ENCODE measurements around the gene BTC.
"Not testable (repeated sequence)": the region's sequence is repeated elsewhere in the genome, so short reads cannot be mapped to it uniquely, and the experiment has no call there.

BTC gene, protein sequence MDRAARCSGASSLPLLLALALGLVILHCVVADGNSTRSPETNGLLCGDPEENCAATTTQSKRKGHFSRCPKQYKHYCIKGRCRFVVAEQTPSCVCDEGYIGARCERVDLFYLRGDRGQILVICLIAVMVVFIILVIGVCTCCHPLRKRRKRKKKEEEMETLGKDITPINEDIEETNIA

DNA sequence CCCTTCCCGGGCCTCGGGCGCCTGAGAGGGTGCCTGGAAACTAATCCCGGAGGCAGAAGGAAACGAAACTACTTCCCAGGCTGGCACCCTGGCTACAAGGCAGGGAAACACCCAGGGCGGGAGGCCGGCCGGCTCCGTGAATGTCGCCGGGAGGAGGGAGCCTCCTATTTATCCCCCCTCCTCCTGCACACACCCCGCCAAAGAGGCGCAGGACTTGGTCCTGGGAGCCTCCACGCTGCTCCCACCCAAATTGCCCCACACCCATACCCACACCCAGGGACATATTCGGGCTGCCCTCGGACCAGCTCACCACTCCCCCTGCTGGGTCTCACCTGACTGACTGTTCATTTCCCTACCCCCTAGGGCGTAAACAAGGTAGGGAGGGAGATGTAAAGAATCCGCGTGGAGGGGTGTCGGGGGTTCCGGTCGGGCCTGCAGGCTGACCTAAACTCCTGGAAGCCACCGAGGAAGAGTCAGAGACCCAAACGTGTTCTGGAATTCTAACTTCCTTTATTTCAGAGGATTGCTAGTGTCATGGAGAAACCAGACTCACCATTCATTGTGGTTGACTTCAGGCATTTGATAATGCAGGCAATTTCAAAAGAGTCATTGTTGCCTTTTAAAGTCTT lies at the start of gene BTC:
Gene BTC (minus strand): TSS at position 142 of the 629 bp plus-strand sequence. CDS start 198 bp downstream, outside the sequence.
- no peak for FAIRE-seq

DNA sequence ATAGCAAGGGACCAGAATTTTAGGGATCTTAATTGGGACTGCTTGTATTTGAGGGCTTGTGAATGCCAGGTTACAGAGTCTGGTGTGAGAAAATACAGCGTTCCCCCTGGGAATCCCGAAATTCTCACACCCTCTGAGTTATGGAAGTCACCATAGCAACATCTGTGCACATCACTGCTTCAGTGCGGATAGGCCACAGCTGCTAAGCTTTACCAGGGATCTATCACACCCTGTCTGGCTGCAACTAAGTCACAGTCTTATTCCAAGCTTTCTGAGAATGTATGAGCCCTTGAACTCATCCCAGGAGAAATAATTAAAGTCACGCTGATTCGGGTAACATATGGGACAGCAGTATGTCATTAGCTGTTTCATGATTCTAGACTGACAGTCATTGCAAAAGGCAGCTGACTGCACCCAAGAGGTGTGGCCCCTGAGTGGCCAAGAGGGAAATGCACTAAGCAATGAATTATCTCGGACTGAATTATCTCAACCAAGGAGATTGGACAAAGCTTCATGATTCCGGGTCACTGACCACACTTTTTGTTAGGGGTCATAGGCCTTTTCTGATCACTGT lies 46.7 kb upstream of the BTC start:
- no peak for FAIRE-seq

DNA sequence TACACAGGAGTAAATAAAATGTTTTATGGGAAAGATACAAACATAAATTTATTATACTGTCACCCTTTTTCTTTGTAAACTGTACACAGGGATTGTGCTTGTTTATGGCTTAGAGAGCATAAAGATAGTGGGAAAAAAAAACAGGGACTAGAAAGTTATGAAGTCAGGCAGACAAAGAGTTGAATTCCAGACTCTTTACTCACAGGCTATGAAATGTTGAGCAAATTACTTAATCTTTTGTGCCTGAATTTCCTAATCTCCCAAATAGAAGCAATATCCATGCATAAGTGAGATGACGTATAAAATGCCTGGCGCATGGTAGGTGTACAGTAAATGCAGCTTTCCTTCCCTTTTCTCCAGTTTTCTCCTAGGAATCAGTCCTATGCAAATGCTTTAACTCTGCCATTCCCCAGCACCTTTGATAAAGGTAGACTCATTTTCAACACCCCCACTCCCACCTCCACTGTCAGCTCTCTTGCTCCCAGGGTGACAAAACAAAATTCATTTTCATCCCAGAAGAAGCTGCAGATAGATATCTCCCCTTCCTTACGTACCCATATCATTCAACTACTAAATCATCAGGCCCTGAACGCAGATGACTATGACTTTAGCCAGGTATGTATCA lies 44.5 kb upstream of the BTC start:
- FAIRE-seq: no peak

DNA sequence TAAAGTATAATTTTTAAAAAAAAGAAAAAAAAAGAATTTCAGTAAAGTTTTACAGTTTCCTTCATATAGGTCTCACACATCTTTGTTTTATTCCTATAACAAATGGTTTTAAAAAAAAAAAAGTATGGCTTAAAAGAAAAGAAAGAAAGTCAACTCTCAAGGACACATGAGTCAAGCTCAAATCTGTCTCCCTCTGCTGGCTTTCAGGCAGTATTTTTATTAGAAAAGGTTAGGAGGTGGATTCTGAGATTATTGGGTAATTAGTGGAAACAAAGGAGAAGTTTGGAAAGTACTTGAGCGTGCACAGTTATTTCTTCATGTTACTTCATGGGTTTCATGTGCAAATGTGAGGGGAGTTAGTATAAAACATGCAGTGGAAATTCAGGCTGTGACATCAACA lies 36.6 kb upstream of the BTC start:
- FAIRE-seq: no peak

DNA sequence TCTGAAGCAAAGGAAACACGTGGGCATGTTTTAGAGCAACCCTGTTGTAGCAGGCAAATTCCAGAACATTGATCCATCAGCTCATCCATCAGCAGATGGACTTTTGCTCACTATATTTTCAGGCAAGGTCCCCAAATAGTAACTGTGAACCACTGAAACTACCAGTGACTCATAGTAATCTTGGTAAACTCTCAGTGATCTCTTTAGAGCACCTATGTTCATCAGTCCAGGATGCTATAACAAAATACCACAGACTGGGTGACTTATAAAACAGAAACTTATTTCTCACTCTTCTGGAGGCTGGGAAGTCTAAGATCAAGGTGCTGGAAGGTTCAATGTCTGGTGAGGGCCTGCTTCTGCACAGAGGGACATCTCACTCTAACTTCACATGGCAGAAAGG lies 28.9 kb upstream of the BTC start:
- no peak for FAIRE-seq

DNA sequence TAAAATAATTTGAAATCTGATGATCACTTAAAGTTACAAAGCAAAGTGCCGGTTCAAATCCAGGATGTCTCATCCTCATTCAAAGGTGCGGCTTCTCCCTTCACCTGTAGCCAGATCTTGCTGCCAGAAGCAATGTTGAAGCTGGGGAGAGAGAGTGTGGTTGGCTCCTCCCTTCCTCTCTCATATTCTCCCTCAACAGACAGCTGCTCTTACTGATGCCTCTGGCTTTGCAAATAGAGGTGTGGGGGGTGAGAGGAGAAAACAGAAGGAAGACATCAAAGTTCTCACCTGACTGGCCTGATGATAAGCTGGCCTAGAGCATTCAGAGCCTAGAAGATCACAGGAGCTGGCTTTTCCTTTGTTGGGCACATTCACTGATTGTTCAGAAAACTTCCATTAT lies 28.3 kb upstream of the BTC start:
- no peak for FAIRE-seq

DNA sequence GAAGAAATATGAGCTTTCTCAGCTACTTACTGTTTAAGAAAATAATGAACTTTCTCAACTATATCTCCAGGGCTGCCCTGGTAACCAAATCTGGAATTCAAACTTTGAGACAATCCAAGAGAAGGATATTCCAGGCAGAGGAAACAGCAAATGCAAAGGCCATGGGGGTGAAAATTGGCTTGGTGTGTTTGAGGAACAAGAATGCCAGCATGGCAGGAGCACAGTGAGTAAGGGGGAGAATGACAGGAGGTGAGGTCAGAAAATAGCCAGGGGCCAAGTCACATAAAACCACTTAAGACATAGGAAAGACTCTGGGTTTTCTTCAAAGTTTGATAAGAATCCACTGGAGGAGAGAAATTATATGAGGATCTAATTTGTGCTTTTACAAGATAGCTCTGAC lies 27.2 kb upstream of the BTC start:
- FAIRE-seq: no peak

DNA sequence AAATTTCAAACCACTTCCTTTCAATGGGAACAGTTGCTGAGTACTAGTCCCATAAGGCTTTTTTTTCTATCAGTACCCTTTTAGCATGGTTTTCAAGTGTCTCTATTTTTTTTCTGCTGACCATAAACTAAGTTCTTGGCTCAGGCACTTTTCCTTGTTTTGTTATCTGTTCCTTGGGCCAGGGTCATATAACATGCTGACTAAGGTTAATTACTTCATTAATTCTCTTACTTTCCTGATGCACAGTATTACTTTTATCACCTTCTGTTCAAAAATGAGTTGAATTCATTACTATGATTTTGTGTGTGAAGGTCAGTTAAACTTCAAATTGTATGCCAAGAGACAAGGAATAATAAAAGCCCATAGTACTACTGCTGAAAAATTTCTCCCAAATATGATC lies 19.7 kb upstream of the BTC start:
- no peak for FAIRE-seq

DNA sequence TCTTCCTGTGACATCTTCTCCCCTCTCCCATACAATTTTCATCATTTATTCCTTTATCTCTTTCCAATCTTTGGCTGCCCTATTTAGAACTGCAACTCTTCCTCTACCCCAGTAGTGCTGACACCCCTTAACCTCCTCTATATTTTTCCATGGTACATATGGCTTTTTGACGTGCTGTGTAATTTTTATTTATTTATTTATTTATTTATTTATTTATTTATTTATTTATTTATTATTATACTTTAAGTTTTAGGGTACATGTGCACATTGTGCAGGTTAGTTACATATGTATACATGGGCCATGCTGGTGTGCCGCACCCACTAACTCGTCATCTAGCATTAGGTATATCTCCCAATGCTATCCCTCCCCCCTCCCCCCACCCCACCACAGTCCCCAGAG lies 17.7 kb upstream of the BTC start:
- not testable (repeated sequence) for FAIRE-seq

DNA sequence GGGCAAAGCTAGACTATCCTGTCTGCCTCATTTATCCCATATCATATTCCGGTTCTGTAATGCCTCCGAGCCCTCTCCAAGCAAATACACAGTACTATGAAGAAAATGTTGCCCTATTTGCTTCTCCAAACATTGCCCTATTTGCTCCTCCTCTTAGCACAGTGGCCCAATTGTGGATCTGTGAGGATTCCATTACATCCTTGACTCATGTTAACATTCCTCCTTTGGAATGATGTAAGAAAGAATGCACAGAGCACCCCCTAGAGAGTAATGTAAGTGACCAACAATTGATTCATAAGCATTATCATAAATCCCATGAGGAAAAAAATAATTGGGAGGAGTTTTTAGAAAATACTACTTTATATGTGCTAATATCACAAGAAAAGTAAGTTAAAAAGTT lies 11.3 kb upstream of the BTC start:
- FAIRE-seq: no peak

DNA sequence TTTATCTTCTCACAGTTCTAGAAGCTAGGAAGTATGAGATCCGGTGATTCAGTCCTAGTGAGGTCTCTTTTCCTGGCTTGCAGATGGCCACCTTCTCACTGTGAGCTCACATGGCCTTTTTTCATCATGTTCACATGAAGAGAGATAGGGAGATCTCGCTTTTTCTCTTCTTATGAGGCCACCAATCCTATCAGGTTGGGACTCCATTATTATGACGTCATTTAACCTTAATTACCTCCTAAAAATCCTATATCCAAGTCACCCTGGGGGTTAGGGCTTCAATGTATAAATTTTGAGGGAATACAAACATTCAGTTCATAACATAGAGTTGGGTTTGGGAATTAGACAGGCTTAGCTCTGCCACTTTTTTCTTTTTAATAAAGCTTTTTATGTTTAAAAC lies 6.0 kb upstream of the BTC start:
- no peak for FAIRE-seq

DNA sequence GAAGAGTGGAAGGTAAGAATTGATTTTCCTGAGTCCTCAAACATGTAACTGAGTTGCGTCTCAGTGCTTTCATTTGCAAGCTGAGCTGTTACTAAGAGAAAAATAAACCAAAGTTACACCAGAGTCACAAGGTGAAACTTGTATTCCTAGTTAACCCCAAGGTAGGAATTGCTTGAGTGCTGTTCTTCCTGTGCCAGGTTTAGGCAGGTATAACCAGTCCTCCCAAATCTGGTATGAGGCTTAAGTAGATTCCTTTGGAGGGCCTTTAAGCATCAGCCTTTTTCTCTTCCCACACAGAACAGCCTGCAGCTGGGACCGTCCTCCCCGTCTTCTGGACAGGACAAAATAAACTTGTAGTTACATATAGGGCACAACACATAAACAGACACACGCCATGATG lies 2.3 kb upstream of the BTC start:
- FAIRE-seq: no peak

DNA sequence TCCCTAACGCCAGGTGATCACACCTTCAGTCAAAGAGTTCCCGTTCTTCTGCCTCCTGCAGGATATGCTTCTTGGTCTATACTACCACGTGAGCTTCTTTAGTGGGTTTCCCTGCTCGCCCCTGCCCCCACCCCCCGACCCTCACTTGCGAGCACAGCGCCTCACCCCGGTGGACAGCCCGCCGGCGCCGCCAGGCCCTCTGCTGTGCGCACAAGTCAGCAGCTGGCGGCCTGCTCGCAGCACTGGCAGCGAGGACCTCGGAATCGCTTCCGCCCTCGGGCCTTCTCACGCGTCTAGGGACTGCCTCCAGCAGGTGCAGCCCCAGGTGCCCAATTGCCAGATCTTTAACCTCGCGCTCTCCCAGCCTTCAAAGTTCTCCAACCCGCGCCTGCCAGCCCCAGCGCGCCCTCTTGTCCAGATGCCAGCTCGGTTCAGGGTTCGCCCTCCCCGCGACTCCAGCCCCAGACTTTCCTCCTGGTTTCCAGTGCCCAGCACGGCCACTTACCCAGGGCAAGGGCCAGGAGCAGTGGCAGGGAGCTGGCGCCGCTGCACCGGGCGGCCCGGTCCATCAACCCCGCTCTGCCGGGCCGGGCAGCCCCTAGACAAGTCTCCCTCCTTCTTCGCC lies 454 bp downstream of the BTC start:
- no peak for FAIRE-seq

DNA sequence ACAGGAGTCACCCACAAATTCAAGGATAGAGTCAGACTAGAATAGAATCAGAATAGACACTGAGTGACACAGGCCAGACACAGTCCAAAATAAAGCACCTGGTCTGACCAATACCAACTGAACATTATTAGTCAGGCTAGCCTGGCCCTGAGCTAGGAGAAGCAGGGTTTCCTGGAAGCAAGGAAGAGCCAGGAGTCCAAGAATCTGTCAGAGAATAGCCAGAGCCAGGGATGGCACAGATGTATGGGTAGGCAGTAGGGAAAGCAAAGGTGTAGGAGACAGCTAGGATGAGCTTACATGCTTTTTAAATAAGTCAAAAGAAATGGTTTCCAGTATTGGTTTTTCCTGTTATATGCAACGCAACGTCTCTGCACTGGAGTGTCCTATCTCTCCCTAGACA lies 3.7 kb downstream of the BTC start:
- no peak for FAIRE-seq

DNA sequence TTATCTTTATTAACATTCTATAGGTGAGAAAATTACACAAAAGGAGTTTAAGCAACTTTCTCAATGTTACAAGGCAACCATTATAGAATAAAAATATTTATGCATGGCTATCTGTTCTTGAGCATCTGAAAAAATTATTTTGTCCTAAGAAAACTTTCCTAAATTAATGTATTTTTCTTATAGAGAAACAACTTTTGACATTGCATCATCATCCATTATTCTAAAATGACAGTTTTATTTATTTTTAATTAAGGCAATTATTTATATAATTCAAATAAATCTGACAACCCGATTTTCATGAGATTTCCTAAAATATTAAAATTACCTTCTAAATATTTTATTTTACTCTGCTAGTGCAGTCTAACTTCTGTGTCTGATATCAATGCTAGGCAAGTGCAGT lies 4.8 kb downstream of the BTC start:
- FAIRE-seq: no peak

DNA sequence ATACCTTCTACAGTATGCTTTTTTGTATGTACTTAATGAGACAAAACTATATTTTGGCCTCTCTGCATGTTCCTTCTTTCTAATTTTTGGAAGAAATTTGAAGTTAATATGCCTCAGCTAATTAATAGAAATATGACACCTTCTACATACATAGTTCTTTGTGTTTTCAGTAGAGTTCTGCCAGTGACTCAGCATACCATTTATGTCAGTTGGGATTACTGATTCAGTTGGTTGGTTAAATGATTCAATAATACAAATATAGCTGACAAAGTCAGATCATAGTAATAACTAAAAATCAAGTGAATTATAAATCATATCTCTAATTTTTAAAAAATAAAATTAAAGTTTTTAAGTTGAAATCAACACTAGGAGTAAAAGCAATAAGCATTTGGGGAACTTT lies 16.8 kb downstream of the BTC start:
- no peak for FAIRE-seq

DNA sequence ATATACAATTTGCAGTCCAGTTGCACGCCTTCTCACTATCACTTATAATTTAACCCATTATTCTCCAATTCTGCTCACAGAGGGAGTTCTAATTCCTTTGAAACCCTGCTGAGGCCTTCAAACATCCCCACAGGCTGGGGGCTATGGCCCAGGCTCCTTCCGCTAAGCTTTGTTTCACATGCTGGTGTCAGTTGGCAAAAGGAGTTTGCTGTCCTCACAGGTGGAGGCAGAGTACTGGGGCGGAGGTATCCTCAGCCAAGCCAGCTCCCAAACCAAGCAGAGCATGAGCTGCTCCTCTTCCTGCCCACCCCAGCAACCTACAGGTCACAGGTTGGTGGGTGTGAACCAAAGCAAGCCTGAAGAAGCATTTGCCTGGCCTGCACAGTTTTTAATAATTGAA lies 21.5 kb downstream of the BTC start:
- FAIRE-seq: no peak

DNA sequence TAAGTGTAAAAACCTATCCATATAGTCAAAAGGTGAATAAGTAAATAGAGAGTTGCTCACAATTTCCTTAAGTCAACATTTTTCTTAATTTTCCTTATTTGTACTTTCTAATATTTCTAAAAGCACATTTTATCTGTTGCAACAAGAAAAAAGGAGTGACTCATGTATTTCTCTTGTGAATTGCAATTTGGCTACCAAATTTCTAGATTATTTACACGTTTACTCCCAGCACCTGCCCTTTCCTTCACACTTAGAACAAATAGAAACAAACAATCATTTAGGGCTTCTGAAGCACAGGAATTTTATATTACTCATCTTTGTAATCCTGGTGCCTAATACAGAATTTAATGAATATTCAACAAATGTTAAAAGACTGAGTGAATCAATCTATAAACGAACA lies 22.2 kb downstream of the BTC start:
- no peak for FAIRE-seq

DNA sequence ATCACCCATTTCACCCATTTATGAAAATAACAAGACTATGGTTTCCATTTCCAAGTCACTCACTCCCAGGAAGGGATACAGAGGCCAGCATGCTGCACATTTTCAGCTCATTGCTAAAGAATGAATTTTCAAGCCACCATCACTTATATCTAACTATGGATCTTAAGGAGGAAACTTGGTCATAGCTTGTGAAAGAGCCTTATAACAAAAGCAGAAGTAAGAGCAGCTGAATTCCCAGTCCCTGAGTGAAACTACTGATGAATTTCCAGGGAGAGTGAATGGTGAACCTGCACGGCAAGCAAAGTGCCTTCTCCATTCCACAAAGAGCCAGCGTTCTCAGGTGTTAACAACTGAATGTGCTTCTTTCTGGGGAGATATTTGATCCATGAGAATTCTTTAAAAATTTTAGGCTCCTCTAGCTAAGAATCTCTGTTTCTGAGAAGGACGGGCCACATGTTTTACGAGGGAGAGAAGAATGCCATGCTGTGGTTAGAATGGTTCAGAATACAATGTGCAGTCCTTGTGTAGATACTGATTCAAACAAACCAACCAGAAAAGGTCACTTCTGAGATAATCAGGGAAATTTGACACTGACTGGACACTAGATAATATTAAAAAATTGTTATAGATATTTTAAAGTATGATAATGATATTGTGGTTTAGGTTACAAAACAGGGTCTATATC lies 24.0 kb downstream of the BTC start:
- FAIRE-seq: no peak

DNA sequence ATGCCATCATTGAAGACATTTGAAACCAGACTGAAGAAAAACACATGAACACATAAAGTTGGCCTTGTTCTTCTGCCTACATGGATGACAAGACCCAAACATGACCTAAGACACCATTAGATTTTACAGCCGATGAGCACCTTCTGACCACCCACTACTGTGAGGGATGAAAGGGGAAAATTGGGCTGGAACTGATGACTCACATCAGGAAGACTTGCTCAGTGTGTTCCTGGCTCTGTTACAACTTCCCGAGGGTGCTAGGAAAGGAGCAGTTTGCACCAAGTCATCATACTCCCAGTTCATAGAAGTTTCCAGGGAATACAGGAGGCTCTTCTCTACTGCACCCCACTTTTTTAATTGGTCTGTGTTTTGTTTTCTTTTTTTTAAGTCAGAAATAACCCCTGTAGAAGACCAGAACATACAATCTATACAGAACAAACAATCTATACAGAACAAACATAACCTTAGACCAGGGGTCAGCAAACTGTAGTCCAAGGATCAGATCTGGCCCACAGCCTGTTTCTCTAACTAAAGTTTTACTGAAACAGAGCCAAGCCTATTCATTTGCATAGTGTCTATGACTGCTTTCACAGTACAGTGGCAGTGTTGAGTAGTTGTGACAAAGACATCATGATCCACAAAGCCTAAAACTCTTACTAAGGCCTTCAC lies 25.3 kb downstream of the BTC start:
- FAIRE-seq: no peak

DNA sequence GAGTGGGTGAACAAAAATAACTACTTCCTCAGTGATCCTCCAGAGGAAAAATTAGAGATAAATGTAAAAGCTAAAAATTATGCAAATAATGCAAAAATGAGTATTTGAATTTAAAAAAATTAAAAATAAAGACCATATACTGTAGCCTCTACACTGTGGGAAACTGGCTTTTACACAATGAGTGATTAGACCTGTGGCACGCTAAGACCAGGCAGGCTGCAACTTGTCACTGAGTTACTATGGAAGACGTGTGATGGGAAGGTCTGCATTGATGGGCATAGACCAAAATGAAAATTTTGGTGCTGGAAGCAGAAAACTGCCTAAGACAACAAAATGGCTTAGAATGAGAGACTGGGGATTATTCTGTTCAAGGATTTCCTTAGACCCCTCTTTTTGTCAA lies 30.2 kb downstream of the BTC start:
- no peak for FAIRE-seq

DNA sequence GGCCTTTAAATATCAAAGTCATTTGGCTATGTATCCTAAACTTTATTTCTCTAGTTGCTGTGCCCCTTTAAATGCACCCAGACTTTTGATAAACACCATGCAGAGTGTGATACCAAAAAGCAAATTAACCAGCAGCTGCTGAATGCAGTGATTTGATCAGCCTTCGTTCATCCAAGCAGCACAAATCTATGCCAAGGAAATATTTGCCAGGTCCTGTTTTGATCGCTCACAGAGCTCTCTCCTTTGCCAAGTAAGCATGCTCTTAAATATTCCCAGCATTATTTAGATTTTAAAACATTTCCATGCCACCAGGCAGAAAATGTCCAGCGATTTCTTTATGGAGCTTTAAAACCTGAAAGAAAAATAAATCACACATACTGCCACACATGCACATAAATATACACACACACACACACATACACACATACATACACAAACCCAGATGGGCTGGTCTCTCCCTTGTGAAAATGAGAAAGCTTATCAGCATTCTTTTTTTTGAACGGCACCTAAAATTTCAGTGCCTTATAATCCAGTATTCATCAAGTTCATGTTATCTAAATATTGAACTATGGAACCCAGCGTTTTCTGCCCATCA lies 35.7 kb downstream of the BTC start:
- FAIRE-seq: no peak
